NCI-H1694 treated with DMSO at 0.1 percent for 48 hours (cell line): ENCODE measurements around the gene RBMX.
A peak's percentile ranks its signal among the peaks of the same experiment; 100 is the strongest.

ENCODE experiments used
- DNase-seq: peaks from one replicate; lab custom pipeline; 2025; lab: John Stamatoyannopoulos, UW

Gene RBMX

DNA sequence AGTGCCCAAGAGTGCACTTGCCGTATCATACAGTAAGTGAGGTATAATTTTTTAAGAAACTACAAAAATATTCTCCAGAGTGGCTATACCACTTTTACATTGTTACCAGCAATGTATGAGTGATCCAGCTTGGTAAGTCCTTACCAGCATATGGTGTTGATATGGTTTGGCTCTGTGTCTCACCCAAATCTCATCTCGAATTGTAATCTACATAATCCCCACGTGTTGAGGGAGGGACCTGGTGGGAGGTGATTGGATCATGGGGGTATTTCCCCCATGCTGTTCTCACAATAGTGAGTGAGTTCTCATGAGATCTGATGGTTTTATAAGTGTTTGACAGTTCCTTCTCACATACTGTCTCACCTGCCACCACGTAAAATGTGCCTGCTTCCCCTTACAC, 44.8 kb downstream of the RBMX start:
- no peak for DNase-seq

DNA sequence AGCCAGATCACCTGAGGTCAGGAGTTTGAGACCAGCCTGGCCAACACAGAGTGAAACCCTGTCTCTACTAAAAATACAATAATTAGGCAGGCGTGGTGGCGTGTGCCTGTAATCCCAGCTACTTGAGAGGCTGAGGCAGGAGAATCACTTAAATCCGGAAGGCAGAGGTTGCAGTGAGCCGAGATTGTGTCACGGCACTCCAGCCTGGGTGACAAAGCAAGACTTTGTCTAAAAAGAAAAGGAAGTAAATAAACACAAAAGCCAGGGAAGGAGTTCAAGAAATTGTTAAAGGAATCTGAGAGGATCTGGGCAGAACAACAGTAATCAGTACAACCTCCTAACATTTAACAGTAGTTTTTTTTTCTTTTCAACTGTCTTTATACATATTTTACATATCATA, 51.1 kb downstream of the RBMX start:
- DNase-seq, result no peak

DNA sequence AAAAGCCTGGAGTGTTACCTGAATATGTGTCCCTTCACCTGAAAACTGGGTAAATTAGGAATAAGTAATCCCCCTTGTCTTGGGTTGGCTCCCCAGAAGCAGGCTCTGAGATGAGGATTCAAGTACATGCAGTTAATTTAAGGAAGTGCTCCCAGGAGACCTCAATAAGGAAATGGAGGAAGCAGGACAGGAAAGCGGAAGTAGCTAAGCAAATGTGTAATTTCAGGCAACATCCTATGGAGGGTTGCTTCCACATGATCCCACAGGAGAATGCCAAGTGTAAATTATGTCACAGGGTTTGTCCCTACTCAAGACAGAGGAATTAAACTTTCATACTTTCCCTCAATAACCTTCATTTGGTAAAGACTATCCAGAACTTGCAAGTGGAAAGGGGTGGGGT, 51.7 kb downstream of the RBMX start:
- DNase-seq, result no peak

DNA sequence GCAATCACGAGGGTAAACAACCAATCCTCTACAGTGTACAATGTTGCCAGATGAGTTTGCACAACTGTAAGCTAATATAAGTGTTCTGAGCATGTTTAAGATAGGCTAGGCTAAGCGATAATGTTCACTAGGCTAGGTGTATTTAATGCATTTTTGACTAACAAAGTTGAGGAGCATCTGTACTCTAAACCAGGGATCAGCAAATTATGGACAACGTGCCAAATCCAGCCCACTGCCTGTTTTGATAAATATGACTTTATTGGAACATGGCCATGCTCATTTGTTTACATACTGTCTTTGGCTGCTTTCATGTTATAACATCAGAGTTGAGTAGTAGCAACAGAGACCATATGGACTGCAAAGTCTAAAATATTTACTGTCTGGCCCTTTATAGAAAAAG, 53.5 kb downstream of the RBMX start:
- DNase-seq, result peak; percentile 68

DNA sequence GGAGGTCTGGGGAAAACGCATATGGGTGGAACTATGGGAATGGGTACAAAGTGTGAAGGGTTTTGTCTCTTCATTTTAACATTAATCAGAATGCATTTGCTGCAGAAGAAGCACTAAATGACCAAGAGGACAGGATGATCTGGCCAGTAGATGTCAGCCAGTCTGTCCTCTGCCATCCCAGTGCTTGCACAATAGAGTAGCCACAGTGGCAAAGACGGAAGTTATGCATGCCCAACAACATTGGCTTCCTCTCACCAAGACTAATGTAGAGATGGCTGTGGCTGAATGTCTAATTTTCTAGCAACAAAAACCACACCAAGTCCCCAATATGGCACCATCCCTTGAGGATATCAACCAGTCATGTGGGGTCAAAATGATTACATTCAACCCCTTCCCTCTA, 54.8 kb downstream of the RBMX start:
- DNase-seq, result no peak
